Measurements from ENCODE around the gene AGL.

AGL gene
- 40.3 to 79.3 (median 67.7) reads per million in 9 experiments for total RNA-seq

DNA sequence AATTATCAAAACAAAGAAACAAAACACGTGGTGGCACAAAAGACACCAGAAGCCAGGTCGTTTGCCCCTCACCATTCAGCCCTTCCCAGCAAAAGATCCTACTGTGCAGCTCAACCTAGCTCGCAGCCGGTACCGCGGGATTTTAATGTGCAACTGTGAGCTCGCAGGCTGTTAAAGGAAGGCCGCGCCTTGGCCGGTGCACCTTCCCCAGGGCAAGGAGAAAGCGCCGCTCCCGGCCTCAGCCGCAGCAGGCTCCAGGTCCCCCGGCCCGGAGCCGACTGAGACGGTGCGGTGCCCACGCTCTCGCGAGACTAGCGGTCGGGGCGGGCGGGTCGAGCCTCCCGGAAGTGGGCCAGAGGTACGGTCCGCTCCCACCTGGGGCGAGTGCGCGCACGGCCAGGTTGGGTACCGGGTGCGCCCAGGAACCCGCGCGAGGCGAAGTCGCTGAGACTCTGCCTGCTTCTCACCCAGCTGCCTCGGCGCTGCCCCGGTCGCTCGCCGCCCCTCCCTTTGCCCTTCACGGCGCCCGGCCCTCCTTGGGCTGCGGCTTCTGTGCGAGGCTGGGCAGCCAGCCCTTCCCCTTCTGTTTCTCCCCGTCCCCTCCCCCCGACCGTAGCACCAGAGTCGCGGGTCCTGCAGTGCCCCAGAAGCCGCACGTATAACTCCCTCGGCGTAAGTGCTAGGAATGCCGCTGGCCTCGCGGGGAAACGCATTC lies at the start of gene AGL:
Gene AGL, plus strand, starts transcription at position 618 of the 715 bp plus-strand sequence. CDS start 682 bp downstream, outside the sequence.
- peaks cover 23 to 25% of the 10 kb centered on the region in 2 donors for H3K4me1 Mint-ChIP-seq (ENCODE audit: low read depth in 2 of 2)
- peaks cover 20% of the 10 kb centered on the region for H3K36me3 Mint-ChIP-seq (ENCODE audit: insufficient read depth)
- H3K9me3 Mint-ChIP-seq = no peaks in the 10 kb centered on the region
- ATAC-seq (replicated peaks) (peak; percentile 96), DNase-seq (peak; percentile 83 to 85 (median 83))
- peak within 1 kb of the TSS; percentile 94 to 95 for H3K4me3 Mint-ChIP-seq
- H3K27ac Mint-ChIP-seq = peak within 1 kb of the TSS; percentile 96 to 97
- no peaks in the 10 kb centered on the region for H3K27me3 Mint-ChIP-seq

DNA sequence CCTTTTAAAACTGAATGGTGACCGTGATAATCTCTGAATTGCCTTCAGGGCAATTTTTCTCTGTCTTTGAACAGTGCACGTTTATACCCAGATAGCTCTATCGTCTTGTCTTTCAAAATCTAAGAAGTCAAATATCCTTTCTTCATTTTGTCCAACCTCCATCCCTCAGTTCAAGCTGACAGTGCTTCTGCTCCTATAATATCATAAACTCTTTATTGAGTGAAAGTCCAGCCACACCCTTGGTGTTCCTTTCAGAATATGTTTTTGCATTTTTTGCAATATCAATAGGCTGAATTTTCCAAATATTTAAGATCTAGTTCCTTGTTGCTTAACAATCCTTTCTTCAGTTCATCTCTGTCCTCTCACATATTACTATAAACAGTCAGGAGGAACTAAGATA lies 48.6 kb upstream of the AGL start:
- H3K4me3 Mint-ChIP-seq = no peak overlapping the region
- H3K4me1 Mint-ChIP-seq (ENCODE audit: low read depth in 2 of 2) = no peaks in the 10 kb centered on the region
- ATAC-seq (replicated peaks) (no peak), DNase-seq (no peak)
- H3K36me3 Mint-ChIP-seq (ENCODE audit: insufficient read depth) = no peaks in the 10 kb centered on the region
- no peak overlapping the region for H3K27ac Mint-ChIP-seq
- no peaks in the 10 kb centered on the region for H3K9me3 Mint-ChIP-seq
- H3K27me3 Mint-ChIP-seq = peaks cover 10 to 24% of the 10 kb centered on the region in 2 donors

DNA sequence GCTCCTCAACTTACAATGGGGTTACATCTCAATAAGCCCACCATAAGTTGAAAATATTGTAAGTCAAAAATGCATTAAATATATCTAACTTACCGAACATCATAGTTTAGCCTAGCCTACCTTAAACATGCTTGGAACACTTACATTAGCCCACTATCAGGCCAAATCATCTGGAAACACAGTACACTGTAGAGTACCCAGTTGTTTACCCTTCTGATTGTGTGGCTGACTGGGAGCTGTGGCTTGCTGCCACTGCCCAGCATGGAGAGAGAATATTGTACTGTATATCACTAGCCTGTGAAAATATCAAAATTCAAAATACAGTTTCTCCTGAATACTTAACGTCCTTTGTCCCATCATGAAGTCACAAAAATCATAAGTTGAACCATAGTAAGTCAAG lies 43.3 kb upstream of the AGL start:
- Mint-ChIP-seq H3K36me3 (ENCODE audit: insufficient read depth) (no peaks in the 10 kb centered on the region), H3K27ac (no peak overlapping the region), H3K4me3 (no peak overlapping the region), H3K27me3 (peaks cover 0 to 10% of the 10 kb centered on the region in 2 donors), H3K4me1 (ENCODE audit: low read depth in 2 of 2) (no peaks in the 10 kb centered on the region), H3K9me3 (no peaks in the 10 kb centered on the region)
- ATAC-seq (replicated peaks) (no peak), DNase-seq (no peak)

GRCh38 chr1:99808391-99809115 lies 41.6 kb upstream of the AGL start:
- Mint-ChIP-seq H3K27ac (no peak overlapping the region), H3K4me3 (no peak overlapping the region), H3K27me3 (peaks cover 12 to 17% of the 10 kb centered on the region in 2 donors), H3K36me3 (ENCODE audit: insufficient read depth) (no peaks in the 10 kb centered on the region), H3K4me1 (ENCODE audit: low read depth in 2 of 2) (no peaks in the 10 kb centered on the region), H3K9me3 (no peaks in the 10 kb centered on the region)
- peak; percentile 86 for ATAC-seq (replicated peaks)
- peak; percentile 37 to 47 (median 44) for DNase-seq

DNA sequence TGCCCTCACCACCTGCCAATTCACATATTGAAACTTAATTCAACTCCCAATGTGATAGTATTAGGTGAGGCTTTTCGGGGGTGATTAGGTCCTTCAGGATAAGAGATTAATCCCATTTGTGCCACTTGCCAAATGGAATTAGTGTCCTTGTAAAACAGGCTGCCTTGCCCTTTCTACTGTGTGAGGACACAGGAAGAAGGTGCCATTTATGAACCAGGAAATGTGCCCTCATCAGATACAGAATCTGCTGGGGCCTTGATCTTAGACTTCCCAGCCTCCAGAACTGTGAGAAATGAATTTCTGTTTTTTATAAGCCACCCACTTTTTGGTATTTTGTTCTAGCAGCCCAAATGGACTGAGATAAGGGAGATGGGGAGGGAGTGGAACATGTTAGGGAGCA lies 39.1 kb upstream of the AGL start:
- DNase-seq (no peak), ATAC-seq (replicated peaks) (no peak)
- no peaks in the 10 kb centered on the region for H3K9me3 Mint-ChIP-seq
- no peaks in the 10 kb centered on the region for H3K4me1 Mint-ChIP-seq (ENCODE audit: low read depth in 2 of 2)
- no peak overlapping the region for H3K4me3 Mint-ChIP-seq
- H3K27me3 Mint-ChIP-seq = peaks cover 19 to 23% of the 10 kb centered on the region in 2 donors
- H3K36me3 Mint-ChIP-seq (ENCODE audit: insufficient read depth) = no peaks in the 10 kb centered on the region
- H3K27ac Mint-ChIP-seq = no peak overlapping the region

- Mint-ChIP-seq H3K36me3 (ENCODE audit: insufficient read depth) (no peaks in the 10 kb centered on the region), H3K27ac (no peak overlapping the region), H3K9me3 (no peaks in the 10 kb centered on the region), H3K4me3 (no peak overlapping the region), H3K27me3 (peaks cover 25 to 29% of the 10 kb centered on the region in 2 donors), H3K4me1 (ENCODE audit: low read depth in 2 of 2) (no peaks in the 10 kb centered on the region)
- ATAC-seq (replicated peaks) = no peak
- DNase-seq = no peak
Measured at GRCh38 chr1:99811747-99812146, 38.4 kb upstream of the AGL start.

DNA sequence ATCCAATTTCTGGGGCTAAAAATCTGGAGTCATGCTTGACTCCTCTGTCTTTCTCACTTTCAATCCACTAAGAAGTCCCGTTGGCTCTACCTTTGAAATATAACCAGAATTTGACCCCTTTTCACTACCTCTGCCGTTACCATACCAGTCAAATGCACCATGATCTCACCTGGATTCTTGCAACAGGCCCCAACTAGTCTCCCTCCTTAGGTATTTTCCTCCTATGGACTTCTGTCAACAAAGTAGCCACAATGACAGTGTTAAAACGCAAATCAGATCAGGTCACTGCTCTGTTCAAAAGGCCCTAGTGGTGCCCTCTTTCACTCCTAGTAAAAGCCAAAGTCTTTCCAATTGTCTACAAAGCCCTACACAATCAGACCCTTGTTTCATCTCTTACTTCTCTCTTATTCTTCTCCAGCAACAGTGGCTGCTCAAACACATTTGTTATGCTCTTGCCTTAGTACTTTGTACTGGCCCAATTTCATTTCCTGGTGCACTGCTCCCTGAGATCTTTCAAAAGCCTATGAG lies 35.7 kb upstream of the AGL start:
- no peak for ATAC-seq (replicated peaks)

DNA sequence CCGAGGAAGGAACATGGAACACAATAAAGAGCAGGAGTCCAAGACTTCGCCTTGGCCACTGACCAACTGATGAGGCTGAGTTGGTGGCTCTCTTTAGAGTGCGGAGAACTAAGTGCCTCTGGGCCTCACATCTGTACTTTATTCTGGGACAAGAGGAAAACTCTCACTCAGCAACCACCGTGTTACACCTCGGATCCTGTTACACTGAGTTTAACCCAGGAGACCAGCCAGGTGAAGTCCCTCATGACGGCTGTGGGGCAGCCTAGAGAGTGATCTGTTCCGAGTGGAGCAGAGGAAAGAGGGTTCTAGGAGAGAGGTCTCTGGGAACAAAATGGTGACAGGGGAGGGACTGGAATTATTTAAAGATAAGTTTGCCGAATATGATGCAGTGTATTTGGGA lies 33.5 kb upstream of the AGL start:
- no peaks in the 10 kb centered on the region for H3K9me3 Mint-ChIP-seq

More for the DNA sequence above, 35.7 kb upstream of the AGL start:
- Mint-ChIP-seq H3K36me3 (ENCODE audit: insufficient read depth) (no peaks in the 10 kb centered on the region), H3K4me1 (ENCODE audit: low read depth in 2 of 2) (no peaks in the 10 kb centered on the region), H3K4me3 (no peak overlapping the region), H3K9me3 (no peaks in the 10 kb centered on the region), H3K27ac (no peak overlapping the region), H3K27me3 (peaks cover 17 to 30% of the 10 kb centered on the region in 2 donors)
- DNase-seq = no peak

GRCh38 chr1:99818063-99818699 lies 32.0 kb upstream of the AGL start:
- Mint-ChIP-seq H3K27me3 (peaks cover 12 to 21% of the 10 kb centered on the region in 2 donors), H3K9me3 (no peaks in the 10 kb centered on the region), H3K27ac (no peak overlapping the region), H3K36me3 (ENCODE audit: insufficient read depth) (no peaks in the 10 kb centered on the region), H3K4me3 (no peak overlapping the region), H3K4me1 (ENCODE audit: low read depth in 2 of 2) (peaks cover 5 to 6% of the 10 kb centered on the region in 2 donors)
- ATAC-seq (replicated peaks) (no peak), DNase-seq (no peak)

More for the DNA sequence above, 33.5 kb upstream of the AGL start:
- Mint-ChIP-seq H3K36me3 (ENCODE audit: insufficient read depth) (no peaks in the 10 kb centered on the region), H3K4me1 (ENCODE audit: low read depth in 2 of 2) (peaks cover 5 to 6% of the 10 kb centered on the region in 2 donors), H3K27ac (peak overlapping the region in 1 of 2 donors; percentile 4), H3K27me3 (peaks cover 17 to 30% of the 10 kb centered on the region in 2 donors), H3K4me3 (no peak overlapping the region)
- ATAC-seq (replicated peaks) (no peak), DNase-seq (no peak)

DNA sequence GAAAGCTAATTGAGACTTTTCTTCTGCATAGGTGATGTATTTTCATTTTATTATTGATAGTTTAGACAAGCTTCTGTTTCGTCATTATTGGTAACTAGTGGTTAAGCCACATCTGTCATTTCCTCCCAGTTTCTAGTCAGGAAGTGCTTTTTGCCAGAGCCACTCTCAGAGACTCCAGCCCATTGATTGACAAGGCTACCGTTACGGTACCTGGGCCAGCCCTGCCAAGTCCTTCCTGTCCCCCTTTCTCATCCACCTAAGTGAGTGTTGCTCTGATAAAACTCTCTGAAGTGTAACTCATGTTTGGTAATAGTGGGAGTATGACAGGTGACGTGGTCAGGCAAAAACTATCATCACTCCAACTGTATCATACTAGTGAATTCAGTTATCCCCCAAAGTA lies 29.6 kb upstream of the AGL start:
- no peaks in the 10 kb centered on the region for H3K9me3 Mint-ChIP-seq
- H3K4me1 Mint-ChIP-seq (ENCODE audit: low read depth in 2 of 2) = peaks cover 5 to 6% of the 10 kb centered on the region in 2 donors
- no peaks in the 10 kb centered on the region for H3K36me3 Mint-ChIP-seq (ENCODE audit: insufficient read depth)
- H3K4me3 Mint-ChIP-seq = peak overlapping the region in 1 of 2 donors; percentile 5
- H3K27ac Mint-ChIP-seq = peak overlapping the region in 1 of 2 donors; percentile 21
- DNase-seq = no peak
- peak; percentile 80 for ATAC-seq (replicated peaks)
- H3K27me3 Mint-ChIP-seq = peaks cover 6 to 10% of the 10 kb centered on the region in 2 donors

DNA sequence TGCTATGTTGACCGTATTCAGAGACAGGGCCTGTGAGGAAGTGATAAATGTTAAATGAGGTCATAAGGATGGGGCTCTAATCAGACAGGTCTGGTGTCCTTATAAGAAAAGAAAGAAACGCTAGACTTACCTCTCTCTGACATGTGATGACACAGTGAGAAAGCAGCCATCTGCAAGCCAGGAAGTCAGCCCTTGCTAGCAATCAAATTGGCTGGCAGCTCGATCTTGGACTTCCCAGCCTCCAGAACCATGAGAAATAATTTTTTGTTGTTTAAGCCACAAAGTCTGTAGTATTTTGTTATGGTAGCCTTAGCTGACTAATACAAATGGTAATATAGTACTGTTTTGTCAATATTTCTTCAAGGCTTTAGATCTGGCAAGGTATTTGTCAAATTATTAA lies 25.1 kb upstream of the AGL start:
- no peak overlapping the region for H3K4me3 Mint-ChIP-seq
- H3K36me3 Mint-ChIP-seq (ENCODE audit: insufficient read depth) = no peaks in the 10 kb centered on the region
- H3K4me1 Mint-ChIP-seq (ENCODE audit: low read depth in 2 of 2) = peaks cover 4 to 5% of the 10 kb centered on the region in 2 donors
- H3K9me3 Mint-ChIP-seq = no peaks in the 10 kb centered on the region
- no peak overlapping the region for H3K27ac Mint-ChIP-seq
- H3K27me3 Mint-ChIP-seq = peaks cover 0 to 8% of the 10 kb centered on the region in 2 donors
- ATAC-seq (replicated peaks) (no peak), DNase-seq (no peak)

DNA sequence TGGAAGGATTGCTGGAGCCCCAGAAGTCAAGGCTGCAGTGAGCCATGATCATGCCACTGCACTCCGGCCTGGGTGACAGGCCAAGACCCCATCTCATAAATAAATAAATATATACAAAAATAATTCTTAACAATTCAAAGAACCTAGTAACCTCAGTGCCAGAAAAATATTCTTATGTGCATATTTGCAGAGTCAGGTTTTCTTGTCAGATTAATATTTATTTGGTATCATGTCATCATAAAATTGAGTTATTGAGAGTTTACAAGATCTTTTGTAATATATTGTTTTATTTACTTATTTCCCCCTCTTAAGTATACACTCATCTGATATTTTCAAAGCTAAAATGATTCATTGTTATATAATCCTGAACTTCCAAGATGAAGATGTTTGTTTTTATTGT lies 24.5 kb upstream of the AGL start:
- H3K36me3 Mint-ChIP-seq (ENCODE audit: insufficient read depth) = no peaks in the 10 kb centered on the region
- H3K27me3 Mint-ChIP-seq = peaks cover 0 to 8% of the 10 kb centered on the region in 2 donors
- no peak for ATAC-seq (replicated peaks)
- peaks cover 1 to 2% of the 10 kb centered on the region in 2 donors for H3K4me1 Mint-ChIP-seq (ENCODE audit: low read depth in 2 of 2)
- no peak overlapping the region for H3K4me3 Mint-ChIP-seq
- no peak for DNase-seq
- H3K27ac Mint-ChIP-seq = no peak overlapping the region
- no peaks in the 10 kb centered on the region for H3K9me3 Mint-ChIP-seq

GRCh38 chr1:99827970-99828369 lies 22.2 kb upstream of the AGL start:
- DNase-seq (no peak), ATAC-seq (replicated peaks) (no peak)
- Mint-ChIP-seq H3K9me3 (no peaks in the 10 kb centered on the region), H3K4me3 (no peak overlapping the region), H3K27ac (no peak overlapping the region), H3K4me1 (ENCODE audit: low read depth in 2 of 2) (no peaks in the 10 kb centered on the region), H3K36me3 (ENCODE audit: insufficient read depth) (no peaks in the 10 kb centered on the region), H3K27me3 (peaks cover 0 to 8% of the 10 kb centered on the region in 2 donors)
